GM19238 (cell line): ENCODE results near the gene UBL4A.
A peak's percentile ranks its signal among the peaks of the same experiment; 100 is the strongest.

Experiments used
- DNase-seq: peaks from one replicate; pipeline ENCODE4 v3.0.0; 2011; ENCODE audit warnings: low spot score; ENCODE audit not compliant: insufficient read length

UBL4A gene

GRCh38 chrX:154483325-154483724 is 3.1 kb downstream of the UBL4A start:
- DNase-seq: no peak

GRCh38 chrX:154482786-154483185 is 3.6 kb downstream of the UBL4A start:
- DNase-seq: no peak

GRCh38 chrX:154481911-154482601 is 4.4 kb downstream of the UBL4A start:
- DNase-seq: no peak

DNA sequence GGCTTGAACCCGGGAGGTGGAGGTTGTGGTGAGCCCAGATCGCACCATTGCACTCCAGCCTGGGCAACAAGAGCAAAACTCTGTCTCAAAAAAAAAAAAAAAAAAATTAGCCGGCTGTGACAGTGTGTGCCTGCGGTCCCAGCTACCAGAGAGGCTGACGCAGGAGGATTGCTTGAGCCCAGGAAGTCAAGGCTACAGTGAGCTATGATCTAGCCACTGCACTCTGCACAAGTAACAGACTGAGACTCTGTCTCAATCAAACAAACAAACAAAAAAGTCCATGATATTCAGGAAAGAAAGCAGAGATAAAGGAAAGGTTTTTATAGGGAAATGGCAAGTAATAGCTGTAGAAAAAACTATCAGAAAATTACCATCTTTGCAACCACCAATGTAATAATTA is 5.2 kb downstream of the UBL4A start:
- no peak for DNase-seq

DNA sequence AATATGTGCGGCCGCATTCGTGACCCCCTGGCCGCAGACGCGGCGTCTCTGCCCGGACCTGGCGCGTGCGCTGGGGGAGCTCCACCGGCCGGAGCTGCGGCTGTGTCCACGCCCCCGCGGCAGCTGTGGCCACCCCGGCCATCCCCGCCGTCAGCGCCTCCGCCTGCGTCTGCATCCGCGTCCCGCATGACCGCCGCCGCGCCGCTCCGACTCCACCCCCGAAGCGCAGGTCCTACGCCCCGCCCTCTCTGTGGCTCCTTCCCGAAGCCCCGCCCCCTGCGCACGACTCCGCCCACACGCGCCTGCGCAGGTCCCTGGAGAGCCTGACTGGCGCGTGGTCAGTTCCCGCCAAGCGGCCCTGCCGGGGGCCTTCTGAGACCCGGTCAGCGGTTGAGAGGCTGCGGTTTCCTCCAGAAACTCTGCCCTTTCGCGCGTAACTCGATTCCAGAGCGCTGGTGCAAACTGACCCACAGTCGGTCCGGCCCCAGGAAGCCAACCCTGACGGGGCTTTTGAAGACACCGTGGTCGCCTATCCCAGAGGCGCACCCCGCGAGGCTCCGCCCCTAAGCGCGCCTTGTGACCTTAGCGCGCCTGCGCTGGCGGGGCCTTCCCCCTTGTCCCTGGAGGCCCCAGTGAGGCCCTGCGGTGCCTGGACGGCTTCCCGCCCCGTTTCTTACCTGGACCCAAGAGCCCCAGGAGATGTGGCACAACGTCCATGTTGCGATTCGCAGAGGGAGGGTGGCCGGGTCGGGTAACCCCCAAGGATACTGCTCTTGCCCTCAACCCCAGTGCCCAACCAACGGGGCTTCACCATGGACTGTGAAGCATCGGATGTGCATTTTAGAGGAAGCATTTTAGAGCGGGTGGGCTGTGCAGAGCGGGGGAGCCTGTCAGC is 7.4 kb downstream of the UBL4A start, which contains the start of gene LAGE3:
LAGE3 (minus strand) TSS at position 554 of the 895 bp plus-strand sequence; CDS start at position 188, 366 bp downstream.
- DNase-seq: peak; percentile 92

DNA sequence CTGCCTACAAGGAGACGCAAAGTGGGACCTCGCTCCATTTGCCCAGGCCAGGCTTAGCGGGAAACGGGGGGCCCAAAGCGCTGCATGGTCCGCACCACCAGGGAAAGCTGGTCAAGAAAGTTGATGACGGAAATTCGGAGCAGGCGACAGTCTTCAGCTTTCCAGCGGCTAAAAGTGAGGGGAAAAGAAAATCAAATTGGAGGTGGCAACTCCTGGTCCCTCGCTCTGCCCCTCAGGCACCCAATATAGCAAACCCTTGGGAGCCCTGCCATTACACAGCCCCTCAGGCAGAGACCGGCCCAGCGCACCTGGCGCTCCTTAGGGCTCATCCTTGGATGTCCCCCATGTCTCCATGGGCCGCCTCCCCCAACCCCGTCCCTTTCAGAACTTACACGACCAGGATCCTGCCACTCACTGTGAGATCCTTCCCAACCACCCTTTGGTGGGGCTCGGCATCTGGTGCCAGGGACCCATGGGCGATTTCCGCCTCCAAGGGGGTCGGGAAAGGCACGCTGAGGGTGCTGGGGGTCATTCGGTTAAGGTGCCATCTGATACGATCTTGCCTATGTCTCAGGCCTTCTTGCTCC is 8.4 kb downstream of the UBL4A start:
- no peak for DNase-seq

DNA sequence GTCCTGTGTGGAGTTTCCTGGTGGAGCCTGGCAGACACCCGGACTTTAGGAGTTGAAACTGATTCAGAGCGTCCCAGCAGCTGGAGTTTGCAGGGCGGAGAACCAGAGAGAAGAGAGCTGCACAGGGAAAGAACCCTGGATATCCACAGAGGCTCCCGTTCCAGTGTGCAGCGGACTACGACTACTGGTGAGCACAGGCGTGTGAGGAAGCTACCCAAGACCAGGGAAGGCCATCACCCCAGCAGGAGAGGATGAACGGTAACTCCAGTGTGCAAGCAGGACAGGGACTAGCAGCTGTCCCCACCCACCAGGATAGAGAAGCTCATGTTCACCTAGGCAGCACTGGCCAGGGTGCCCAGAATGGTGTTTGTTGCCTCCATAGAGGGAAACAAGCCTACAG is 9.6 kb downstream of the UBL4A start:
- DNase-seq: no peak

GRCh38 chrX:154473683-154474082 is 12.7 kb downstream of the UBL4A start:
- DNase-seq: no peak

- no peak for DNase-seq
These were observed 13.5 kb downstream of the UBL4A start for GRCh38 chrX:154472685-154473632.

DNA sequence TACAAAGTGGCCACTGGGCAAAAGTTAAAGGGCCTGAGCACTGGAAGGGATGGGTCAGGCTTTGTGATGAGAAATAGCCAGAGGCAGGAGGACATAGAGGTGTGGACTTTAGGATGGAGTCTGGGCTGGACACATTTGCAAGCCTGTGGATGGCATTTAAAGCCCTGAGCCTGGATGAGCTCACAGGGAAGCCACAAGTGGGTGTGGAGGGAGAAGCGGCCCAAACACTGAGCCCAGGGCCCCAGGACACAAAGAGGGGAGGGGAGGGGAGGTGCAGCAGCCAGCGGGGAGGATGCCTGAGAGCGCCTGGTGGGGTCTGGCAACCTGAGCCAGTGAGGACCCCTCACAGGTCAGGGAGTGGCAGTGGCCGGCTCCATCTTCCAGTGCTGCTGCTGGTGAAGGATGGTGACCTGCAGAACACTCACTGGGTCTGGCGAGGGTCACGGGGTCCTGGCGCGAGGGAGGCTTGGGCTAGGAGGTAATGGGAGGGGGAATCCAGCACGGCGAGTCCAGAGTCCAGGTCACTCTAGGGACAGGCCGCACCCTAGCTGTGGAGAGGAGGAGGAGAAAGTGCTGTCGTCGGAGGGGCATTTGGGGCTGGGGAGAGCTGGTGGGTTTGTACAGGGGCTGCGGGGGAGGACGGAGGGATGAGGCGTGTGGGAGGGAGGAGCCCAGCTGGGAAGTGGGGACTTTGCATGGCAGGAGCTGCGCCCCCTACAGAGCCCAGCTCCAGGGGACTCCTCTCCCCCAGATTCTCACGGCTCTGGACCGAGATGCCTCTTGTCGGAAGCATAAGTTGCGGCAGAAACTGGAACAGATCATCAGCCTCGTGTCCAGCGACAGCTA is 14.4 kb downstream of the UBL4A start:
- DNase-seq: no peak

GRCh38 chrX:154470914-154471568 is 15.4 kb downstream of the UBL4A start:
- DNase-seq: no peak

DNA sequence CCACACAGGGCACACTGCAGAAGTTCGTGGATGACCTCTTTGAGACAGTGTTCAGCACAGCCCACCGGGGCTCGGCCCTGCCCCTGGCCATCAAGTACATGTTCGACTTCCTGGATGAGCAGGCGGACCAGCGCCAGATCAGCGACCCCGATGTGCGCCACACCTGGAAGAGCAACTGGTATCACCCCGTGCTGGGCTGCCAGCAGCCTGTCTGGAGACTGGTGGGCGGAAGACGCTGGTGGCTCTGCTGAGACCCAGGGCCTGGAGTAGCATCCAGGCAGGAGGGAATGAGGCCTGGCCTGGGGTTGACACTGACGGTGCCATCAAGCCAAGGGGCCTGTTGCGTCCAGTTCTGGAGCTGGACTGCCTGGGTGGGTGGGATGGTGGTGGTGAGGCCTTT is 16.0 kb downstream of the UBL4A start:
- DNase-seq: no peak

- no peak for DNase-seq
These were observed 16.5 kb downstream of the UBL4A start for GRCh38 chrX:154469880-154470279.

GRCh38 chrX:154469114-154469513 is 17.3 kb downstream of the UBL4A start:
- no peak for DNase-seq

GRCh38 chrX:154468217-154468616 is 18.2 kb downstream of the UBL4A start:
- no peak for DNase-seq

- DNase-seq: no peak
These were observed 18.9 kb downstream of the UBL4A start for GRCh38 chrX:154467556-154467955.

GRCh38 chrX:154466907-154467306 is 19.5 kb downstream of the UBL4A start:
- no peak for DNase-seq

GRCh38 chrX:154466036-154466435 is 20.4 kb downstream of the UBL4A start:
- DNase-seq: no peak

- no peak for DNase-seq
These were observed 20.8 kb downstream of the UBL4A start for GRCh38 chrX:154465601-154466000.
